HepG2 (cell line): ENCODE measurements around the gene METAP1. TPM values are rescaled to one million over a fixed set of nuclear protein-coding genes. Genes with fewer than 3 reads are reported as not detected.

Source experiments
- ATAC-seq: fragments of 200-7000 bp; cut with Tn5 transposase; 3 replicates; pipeline ENCODE4 v1.9.1; 2020; ENCODE audit warnings: mild to moderate bottlenecking, moderate library complexity
- BruUV-seq: library from RNA; stranded (reverse); fragments of 400-500 nt; replicated peaks from 2 replicates; lab custom pipeline; 2021; lab: Mats Ljungman, UMichigan
- CTCF ChIA-PET: fragments of 300-600 bp; formaldehyde crosslinking; extraction: SDS; loops from one replicate; lab custom pipeline; 2021; ENCODE audit warnings: low total read pairs, inconsistent platforms, low intra/inter-chr PET ratio; lab: Yijun Ruan, JAX
- POLR2A ChIA-PET: fragments of 350-600 bp; sonication (Branson Sonifier 250); formaldehyde crosslinking; loops from one replicate; lab custom pipeline; 2020; ENCODE audit warnings: antibody characterized with exemption, inconsistent platforms; lab: Yijun Ruan, JAX
- DNase-seq: peaks from one replicate; pipeline ENCODE4 v3.0.0-alpha.2; 2015; ENCODE audit warnings: low spot score
- FAIRE-seq: peaks from 3 replicates; lab custom pipeline; 2011; peaks lifted over from hg19 to GRCh38; lab: Jason Lieb, UNC
- H2AFZ ChIP-seq: one replicate; pipeline ENCODE4 v1.6.1; 2011; ENCODE audit warnings: low read length, inconsistent platforms
- H3K27ac ChIP-seq: fragments of 300-600 bp; 3 replicates; pipeline ENCODE4 v1.8.0; 2011; ENCODE audit warnings: mixed run types, mild to moderate bottlenecking, mixed read lengths, low read length, inconsistent platforms; ENCODE audit not compliant: insufficient read depth; ENCODE audit errors: extremely low read length
- H3K27me3 ChIP-seq, 2 experiments: fragments of 200-600 bp in 1 of 2; 2 replicates in 1 of 2; 3 replicates in 1 of 2; pipeline versions ENCODE4 v1.6.0 to v1.8.0; 2011; ENCODE audit warnings: low read length in 2 of 2, mild to moderate bottlenecking in 2 of 2, moderate library complexity in 2 of 2, inconsistent platforms in 1 of 2; ENCODE audit not compliant: insufficient read depth in 2 of 2, control insufficient read depth in 1 of 2
- H3K36me3 ChIP-seq, 2 experiments: fragments of 200-600 bp in 1 of 2; replicated peaks in 1 of 2; 2 replicates in 1 of 2; 3 replicates in 1 of 2; pipeline versions ENCODE4 v1.5.1 to v1.8.0; 2011; ENCODE audit warnings: low read length in 2 of 2, inconsistent platforms in 1 of 2; ENCODE audit not compliant: insufficient read depth in 2 of 2, control insufficient read depth in 1 of 2
- H3K4me1 ChIP-seq: 2 replicates; pipeline ENCODE4 v1.5.1; 2012; ENCODE audit warnings: low read length, inconsistent platforms; ENCODE audit not compliant: insufficient read depth
- H3K4me2 ChIP-seq: 2 replicates; pipeline ENCODE4 v1.6.0; 2011; ENCODE audit warnings: low read depth, low read length, inconsistent platforms
- H3K4me3 ChIP-seq, 3 experiments: fragments of 200-600 bp in 1 of 3; sonication (generic), shearing (Covaris generic) in 1 of 3; replicated peaks in 1 of 3; 2 replicates each; pipeline ENCODE4 v1.5.1; 2011 to 2016; ENCODE audit warnings: low read length in 3 of 3, inconsistent platforms in 2 of 3, low read depth in 2 of 3, mild to moderate bottlenecking in 2 of 3, control low read depth in 1 of 3, mixed read lengths in 1 of 3; ENCODE audit not compliant: insufficient read depth in 1 of 3
- H3K79me2 ChIP-seq: one replicate; pipeline ENCODE4 v1.6.1; 2011; ENCODE audit warnings: low read length, inconsistent platforms; ENCODE audit not compliant: insufficient read depth
- H3K9ac ChIP-seq: 2 replicates; pipeline ENCODE4 v1.6.0; 2011; ENCODE audit warnings: mild to moderate bottlenecking, low read depth, low read length, inconsistent platforms; ENCODE audit not compliant: insufficient read depth
- H3K9me3 ChIP-seq: 2 replicates; pipeline ENCODE4 v1.5.1; 2012; ENCODE audit warnings: mild to moderate bottlenecking, low read length
- H4K20me1 ChIP-seq: 2 replicates; pipeline ENCODE4 v1.6.0; 2011; ENCODE audit warnings: inconsistent platforms, mild to moderate bottlenecking, low read length, moderate library complexity; ENCODE audit not compliant: insufficient read depth
- CBX5 ChIP-seq: sonication (generic); formaldehyde crosslinking; IDR thresholded peaks from 2 replicates; pipeline ENCODE4 v1.4.0; 2020; ENCODE audit warnings: missing genetic modification reagents, borderline replicate concordance
- GABPA ChIP-seq, 2 experiments: IDR thresholded peaks; 2 replicates each; pipeline ENCODE4 v1.6.1; 2011 to 2016; ENCODE audit warnings: low read depth in 2 of 2, low read length in 1 of 2, missing biosample characterization in 1 of 2, missing genetic modification characterization in 1 of 2
- KDM4B ChIP-seq: sonication (generic); formaldehyde crosslinking; IDR thresholded peaks from 2 replicates; pipeline ENCODE4 v1.4.0; 2020; ENCODE audit warnings: missing genetic modification reagents
- MTA3 ChIP-seq: sonication (generic); formaldehyde crosslinking; IDR thresholded peaks from 2 replicates; pipeline ENCODE4 v1.4.0; 2020; ENCODE audit warnings: missing genetic modification reagents
- PATZ1 ChIP-seq: sonication (generic); formaldehyde crosslinking; IDR thresholded peaks from 2 replicates; pipeline ENCODE4 v1.4.0; 2020; ENCODE audit warnings: missing genetic modification reagents
- RBFOX2 ChIP-seq: fragments of 200-400 bp; formaldehyde crosslinking; IDR thresholded peaks from 2 replicates; pipeline ENCODE4 v1.6.1; 2017; ENCODE audit warnings: low read depth, mild to moderate bottlenecking, low read length
- SYNCRIP ChIP-seq: fragments of 200-400 bp; formaldehyde crosslinking; IDR thresholded peaks from 2 replicates; pipeline ENCODE4 v1.6.1; 2018; ENCODE audit warnings: mild to moderate bottlenecking, low read depth, low read length; ENCODE audit not compliant: insufficient read depth
- TSC22D2 ChIP-seq: sonication (generic); formaldehyde crosslinking; IDR thresholded peaks from 2 replicates; pipeline ENCODE4 v1.5.1; 2020; ENCODE audit warnings: missing genetic modification reagents, mild to moderate bottlenecking, borderline replicate concordance
- ZBTB44 ChIP-seq: sonication (generic); formaldehyde crosslinking; IDR thresholded peaks from 2 replicates; pipeline ENCODE4 v1.4.0; 2020; ENCODE audit warnings: missing genetic modification reagents
- ZFP37 ChIP-seq: sonication (generic); formaldehyde crosslinking; IDR thresholded peaks from 2 replicates; pipeline ENCODE4 v1.4.0; 2020; ENCODE audit warnings: missing genetic modification reagents, borderline replicate concordance
- ZNF3 ChIP-seq: IDR thresholded peaks from 2 replicates; pipeline ENCODE4 v1.7.0; 2017; ENCODE audit warnings: inconsistent platforms
- ZNF30 ChIP-seq: sonication (generic); formaldehyde crosslinking; IDR thresholded peaks from 2 replicates; pipeline ENCODE4 v1.5.0; 2020; ENCODE audit warnings: mild to moderate bottlenecking, missing genetic modification reagents
- ZNF496 ChIP-seq: sonication (generic); formaldehyde crosslinking; IDR thresholded peaks from 2 replicates; pipeline ENCODE4 v1.8.1; 2023; ENCODE audit warnings: mild to moderate bottlenecking, moderate library complexity, missing genetic modification reagents; ENCODE audit not compliant: insufficient replicate concordance
- ZNF569 ChIP-seq: sonication (generic); formaldehyde crosslinking; IDR thresholded peaks from 2 replicates; pipeline ENCODE4 v1.5.0; 2020; ENCODE audit warnings: mild to moderate bottlenecking, missing genetic modification reagents, moderate library complexity, borderline replicate concordance
- WGBS: methylation state at CpG from one replicate; pipeline ENCODE4 v1.1.6; 2017; ENCODE audit warnings: low lambda C conversion rate; 5-methylcytosine and 5-hydroxymethylcytosine counted together
- in situ Hi-C: cut with HindIII; loops from 2 replicates; pipeline ENCODE4 v1.10.0; 2017; ENCODE audit warnings: low pct_unique_long_range_greater_than_20kb; ENCODE audit not compliant: extremely low pct_ligation_motif_present
- intact Hi-C: fragments of 100-400 bp; cut with micrococcal nuclease; formaldehyde crosslinking; loops from one replicate; pipeline ENCODE4 v1.10.0; 2022; ENCODE audit not compliant: unreplicated experiment
- polyA plus RNA-seq, 8 experiments: library from polyadenylated mRNA; depleted of rRNA in 3 of 8; stranded (reverse) in 7 of 8; unstranded in 1 of 8; fragments of >200 nt; fragmentation: Illumina TruSeq in 4 of 8; extraction: Trizol in 4 of 8; gene quantifications; 2 replicates each; pipeline versions ENCODE4 v1.2.1 to v1.2.3, GENCODE V29; 2011 to 2016; ENCODE audit warnings: low read depth in 4 of 8, missing spikeins in 1 of 8, mixed read lengths in 1 of 8; ENCODE audit not compliant: insufficient read depth in 1 of 8
- total RNA-seq, 5 experiments: library from RNA; depleted of rRNA; stranded (reverse); fragments of >200 nt; fragmentation: Illumina TruSeq; extraction: Trizol; gene quantifications; 2 replicates each; pipeline ENCODE4 v1.2.3, GENCODE V29; 2016; ENCODE audit warnings: low read depth in 1 of 5
- TF ChIP-seq, protein P1 (sequence below): IDR thresholded peaks from 2 replicates; pipeline ENCODE4 v1.4.0; 2020; ENCODE audit warnings: mild to moderate bottlenecking, missing genetic modification reagents
- TF ChIP-seq, protein P2 (sequence below): sonication (generic); formaldehyde crosslinking; IDR thresholded peaks from 2 replicates; pipeline ENCODE4 v1.5.0; 2020; ENCODE audit warnings: mild to moderate bottlenecking, low read depth, missing genetic modification reagents, borderline replicate concordance
- TF ChIP-seq, protein P3 (sequence below): sonication (generic); formaldehyde crosslinking; IDR thresholded peaks from 2 replicates; pipeline ENCODE4 v1.4.0; 2020; ENCODE audit warnings: mild to moderate bottlenecking, missing genetic modification reagents

Gene METAP1
- total and polyA plus RNA-seq, 2 of the 13 experiments (the other 11 are each of a cell fraction or from before 2014, with no cell fraction given), result 44.9 to 53.5 TPM

GRCh38 chr4:98951710-98952109 lies 43.8 kb upstream of the METAP1 start:
- Histone ChIP-seq H4K20me1 (no peaks in the 10 kb centered on the region), H3K27ac (no peak overlapping the region)
- TF ChIP-seq KDM4B (CRISPR knock-in tag), result no peak
- no peak for TF ChIP-seq SYNCRIP
- no peak for TF ChIP-seq TSC22D2
- TF ChIP-seq ZBTB44 (CRISPR knock-in tag), result no peak
- TF ChIP-seq, protein P1, sequence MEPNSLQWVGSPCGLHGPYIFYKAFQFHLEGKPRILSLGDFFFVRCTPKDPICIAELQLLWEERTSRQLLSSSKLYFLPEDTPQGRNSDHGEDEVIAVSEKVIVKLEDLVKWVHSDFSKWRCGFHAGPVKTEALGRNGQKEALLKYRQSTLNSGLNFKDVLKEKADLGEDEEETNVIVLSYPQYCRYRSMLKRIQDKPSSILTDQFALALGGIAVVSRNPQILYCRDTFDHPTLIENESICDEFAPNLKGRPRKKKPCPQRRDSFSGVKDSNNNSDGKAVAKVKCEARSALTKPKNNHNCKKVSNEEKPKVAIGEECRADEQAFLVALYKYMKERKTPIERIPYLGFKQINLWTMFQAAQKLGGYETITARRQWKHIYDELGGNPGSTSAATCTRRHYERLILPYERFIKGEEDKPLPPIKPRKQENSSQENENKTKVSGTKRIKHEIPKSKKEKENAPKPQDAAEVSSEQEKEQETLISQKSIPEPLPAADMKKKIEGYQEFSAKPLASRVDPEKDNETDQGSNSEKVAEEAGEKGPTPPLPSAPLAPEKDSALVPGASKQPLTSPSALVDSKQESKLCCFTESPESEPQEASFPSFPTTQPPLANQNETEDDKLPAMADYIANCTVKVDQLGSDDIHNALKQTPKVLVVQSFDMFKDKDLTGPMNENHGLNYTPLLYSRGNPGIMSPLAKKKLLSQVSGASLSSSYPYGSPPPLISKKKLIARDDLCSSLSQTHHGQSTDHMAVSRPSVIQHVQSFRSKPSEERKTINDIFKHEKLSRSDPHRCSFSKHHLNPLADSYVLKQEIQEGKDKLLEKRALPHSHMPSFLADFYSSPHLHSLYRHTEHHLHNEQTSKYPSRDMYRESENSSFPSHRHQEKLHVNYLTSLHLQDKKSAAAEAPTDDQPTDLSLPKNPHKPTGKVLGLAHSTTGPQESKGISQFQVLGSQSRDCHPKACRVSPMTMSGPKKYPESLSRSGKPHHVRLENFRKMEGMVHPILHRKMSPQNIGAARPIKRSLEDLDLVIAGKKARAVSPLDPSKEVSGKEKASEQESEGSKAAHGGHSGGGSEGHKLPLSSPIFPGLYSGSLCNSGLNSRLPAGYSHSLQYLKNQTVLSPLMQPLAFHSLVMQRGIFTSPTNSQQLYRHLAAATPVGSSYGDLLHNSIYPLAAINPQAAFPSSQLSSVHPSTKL (CRISPR knock-in tag), result no peak
- no peak for TF ChIP-seq ZNF3 (CRISPR knock-in tag)
- no peak for TF ChIP-seq RBFOX2
- no peak for TF ChIP-seq MTA3 (CRISPR knock-in tag)
- TF ChIP-seq ZNF30, result no peak
- no peak for TF ChIP-seq PATZ1
- TF ChIP-seq ZNF569, result no peak
- no peak for TF ChIP-seq GABPA (IDR thresholded peaks at IDR 0.05; ENCODE audit: low read depth, low read length)
- TF ChIP-seq GABPA (CRISPR knock-in tag; IDR thresholded peaks at IDR 0.05; ENCODE audit: low read depth), result no peak
- no peak for TF ChIP-seq ZNF496 (CRISPR knock-in tag)
- TF ChIP-seq ZFP37 (CRISPR knock-in tag), result no peak
- TF ChIP-seq CBX5 (CRISPR knock-in tag), result no peak
- TF ChIP-seq, protein P2, sequence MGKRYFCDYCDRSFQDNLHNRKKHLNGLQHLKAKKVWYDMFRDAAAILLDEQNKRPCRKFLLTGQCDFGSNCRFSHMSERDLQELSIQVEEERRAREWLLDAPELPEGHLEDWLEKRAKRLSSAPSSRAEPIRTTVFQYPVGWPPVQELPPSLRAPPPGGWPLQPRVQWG (CRISPR knock-in tag), result no peak
- TF ChIP-seq, protein P3, sequence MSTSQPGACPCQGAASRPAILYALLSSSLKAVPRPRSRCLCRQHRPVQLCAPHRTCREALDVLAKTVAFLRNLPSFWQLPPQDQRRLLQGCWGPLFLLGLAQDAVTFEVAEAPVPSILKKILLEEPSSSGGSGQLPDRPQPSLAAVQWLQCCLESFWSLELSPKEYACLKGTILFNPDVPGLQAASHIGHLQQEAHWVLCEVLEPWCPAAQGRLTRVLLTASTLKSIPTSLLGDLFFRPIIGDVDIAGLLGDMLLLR (CRISPR knock-in tag), result no peak
- TF ChIP-seq, all 625 proteins: peak for 0
- no peaks in the 10 kb centered on the region for H3K9me3 ChIP-seq
- no peak for ATAC-seq
- no peak overlapping the region for H3K4me2 ChIP-seq
- H3K4me1 ChIP-seq, result no peaks in the 10 kb centered on the region
- H3K4me3 ChIP-seq, result no peak overlapping the region
- in situ Hi-C loops (no loop called here), intact Hi-C loops (no loop called here)
- ChIA-PET CTCF (no interaction called here), POLR2A (no interaction called here)
- FAIRE-seq, result no peak
- WGBS, result 68% methylated on average over 3 of the region's 3 CpGs
- H3K36me3 ChIP-seq, result no peaks in the 10 kb centered on the region
- BruUV-seq, result no TSS peak
- no peak for DNase-seq
- no peaks in the 10 kb centered on the region for H3K79me2 ChIP-seq
- no peak overlapping the region for H2AFZ ChIP-seq
- no peaks in the 10 kb centered on the region; a peak in 1 of 5 replicates for H3K27me3 ChIP-seq
- no peak overlapping the region for H3K9ac ChIP-seq
